GM10847 (cell line): Measurements from ENCODE around the gene GOLGA8O.
"Not testable (repeated sequence)": the region's sequence is repeated elsewhere in the genome, so short reads cannot be mapped to it uniquely, and the experiment has no call there.

Source experiments
- POLR2A ChIP-seq: IDR thresholded peaks from 2 replicates; pipeline ENCODE4 v1.6.1; 2011; ENCODE audit not compliant: insufficient read length; ENCODE audit errors: extremely low read depth

The GOLGA8O gene

DNA sequence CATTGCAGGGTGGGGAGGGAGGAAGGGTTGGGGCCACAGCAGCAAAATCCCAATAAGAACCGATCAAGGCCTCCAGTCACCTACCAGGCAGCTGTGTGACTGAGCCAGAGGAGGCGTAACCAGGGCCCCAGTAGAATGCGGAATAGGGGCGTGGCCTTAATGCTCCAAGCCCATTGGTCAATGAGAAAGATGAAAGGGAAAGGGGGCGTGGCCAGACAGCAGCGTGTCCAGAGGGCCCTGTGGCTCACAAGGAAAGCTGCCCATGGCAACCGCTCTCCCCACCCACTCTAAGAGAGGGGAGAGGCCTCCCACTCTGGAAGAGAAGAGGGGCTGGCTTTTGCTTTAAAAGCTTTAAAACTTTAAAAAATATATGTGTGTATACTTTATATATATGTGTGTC, at the start of gene GOLGA8O:
Gene GOLGA8O (minus strand): TSS at position 101 of the 400 bp plus-strand sequence. CDS start 98 bp downstream, at position 3.
- not testable (repeated sequence) for TF ChIP-seq POLR2A

DNA sequence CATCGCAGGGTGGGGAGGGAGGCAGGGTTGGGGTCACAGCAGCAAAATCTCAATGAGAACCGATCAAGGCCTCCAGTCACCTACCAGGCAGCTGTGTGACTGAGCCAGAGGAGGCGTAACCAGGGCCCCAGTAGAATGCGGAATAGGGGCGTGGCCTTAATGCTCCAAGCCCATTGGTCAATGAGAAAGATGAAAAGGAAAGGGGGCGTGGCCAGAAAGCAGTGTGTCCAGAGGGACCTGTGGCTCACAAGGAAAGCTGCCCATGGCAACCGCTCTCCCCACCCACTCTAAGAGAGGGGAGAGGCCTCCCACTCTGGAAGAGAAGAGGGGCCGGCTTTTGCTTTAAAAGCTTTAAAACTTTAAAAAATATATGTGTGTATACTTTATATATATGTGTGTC, 52.2 kb downstream of the GOLGA8O start, which contains the start of gene GOLGA8K:
Gene GOLGA8K (minus strand): TSS at position 101 of the 400 bp plus-strand sequence. CDS start 98 bp downstream, at position 3.
- TF ChIP-seq POLR2A = not testable (repeated sequence)
